ENCODE results near the gene FNTB.

Gene FNTB

GRCh38 chr14:64970041-64970440 lies 16.7 kb upstream of the FNTB start:
- Histone ChIP-seq H3K27me3 (ENCODE audit: insufficient read depth, low read length, poor library complexity) (no peaks in the 10 kb centered on the region), H3K4me3 (ENCODE audit: low read length) (no peak overlapping the region), H3K23ac (ENCODE audit: low read length) (no peak overlapping the region), H4K5ac (ENCODE audit: low read length) (no peak overlapping the region), H3K18ac (ENCODE audit: low read length) (peak overlapping the region; percentile 40), H3K27ac (ENCODE audit: low read depth, low read length) (no peak overlapping the region), H3K79me2 (ENCODE audit: control insufficient read depth, insufficient read depth, low read length) (peaks cover 50% of the 10 kb centered on the region), H3K9ac (ENCODE audit: low read length) (peak overlapping the region; percentile 78), H3K4me2 (ENCODE audit: low read length) (peak overlapping the region; percentile 15), H2BK5ac (ENCODE audit: low read length) (no peak overlapping the region), H3K79me1 (ENCODE audit: low read length) (peaks cover 23% of the 10 kb centered on the region), H2BK15ac (replicated peaks; ENCODE audit: low read depth) (no peak overlapping the region), H2BK120ac (ENCODE audit: low read depth, low read length) (no peak overlapping the region), H2AK5ac (ENCODE audit: low read length) (peak overlapping the region; percentile 69), H3K56ac (ENCODE audit: low read length) (peak overlapping the region; percentile 78), H4K8ac (ENCODE audit: low read depth, low read length) (no peak overlapping the region), H3K4ac (ENCODE audit: low read depth, low read length) (no peak overlapping the region), H3K4me1 (ENCODE audit: control insufficient read depth, low read depth, low read length) (peaks cover 24% of the 10 kb centered on the region), H3K36me3 (ENCODE audit: control insufficient read depth, insufficient read depth, low read length) (no peaks in the 10 kb centered on the region)
- no CpG with 5 or more reads among the region's 3 CpGs for WGBS (ENCODE audit: extremely low coverage, insufficient coverage, low lambda C conversion rate)
- no peak for DNase-seq

GRCh38 chr14:64970776-64971477 lies 15.8 kb upstream of the FNTB start:
- Histone ChIP-seq H4K5ac (ENCODE audit: low read length) (no peak overlapping the region), H3K79me1 (ENCODE audit: low read length) (peaks cover 20% of the 10 kb centered on the region), H3K4me2 (ENCODE audit: low read length) (peak overlapping the region; percentile 46), H3K36me3 (ENCODE audit: control insufficient read depth, insufficient read depth, low read length) (no peaks in the 10 kb centered on the region), H3K4me3 (ENCODE audit: low read length) (peak overlapping the region; percentile 61), H3K79me2 (ENCODE audit: control insufficient read depth, insufficient read depth, low read length) (peaks cover 44% of the 10 kb centered on the region), H3K23ac (ENCODE audit: low read length) (peak overlapping the region; percentile 39), H3K9ac (ENCODE audit: low read length) (peak overlapping the region; percentile 78), H3K56ac (ENCODE audit: low read length) (peak overlapping the region; percentile 88), H3K27ac (ENCODE audit: low read depth, low read length) (peak overlapping the region; percentile 19), H2BK5ac (ENCODE audit: low read length) (no peak overlapping the region), H4K8ac (ENCODE audit: low read depth, low read length) (no peak overlapping the region), H3K27me3 (ENCODE audit: insufficient read depth, low read length, poor library complexity) (no peaks in the 10 kb centered on the region), H2BK120ac (ENCODE audit: low read depth, low read length) (no peak overlapping the region), H3K18ac (ENCODE audit: low read length) (peak overlapping the region; percentile 93), H2AK5ac (ENCODE audit: low read length) (no peak overlapping the region), H2BK15ac (replicated peaks; ENCODE audit: low read depth) (no peak overlapping the region), H3K4me1 (ENCODE audit: control insufficient read depth, low read depth, low read length) (peaks cover 24% of the 10 kb centered on the region), H3K4ac (ENCODE audit: low read depth, low read length) (peak overlapping the region; percentile 17)
- WGBS (ENCODE audit: extremely low coverage, insufficient coverage, low lambda C conversion rate): no CpG with 5 or more reads among the region's 8 CpGs
- DNase-seq: peak; percentile 82

GRCh38 chr14:64971491-64971942 lies 15.2 kb upstream of the FNTB start:
- Histone ChIP-seq H3K36me3 (ENCODE audit: control insufficient read depth, insufficient read depth, low read length) (no peaks in the 10 kb centered on the region), H2BK15ac (replicated peaks; ENCODE audit: low read depth) (no peak overlapping the region), H3K27me3 (ENCODE audit: insufficient read depth, low read length, poor library complexity) (no peaks in the 10 kb centered on the region), H2AK5ac (ENCODE audit: low read length) (no peak overlapping the region), H3K18ac (ENCODE audit: low read length) (peak overlapping the region; percentile 93), H4K8ac (ENCODE audit: low read depth, low read length) (no peak overlapping the region), H3K4me1 (ENCODE audit: control insufficient read depth, low read depth, low read length) (peaks cover 24% of the 10 kb centered on the region), H3K9ac (ENCODE audit: low read length) (peak overlapping the region; percentile 78), H3K79me2 (ENCODE audit: control insufficient read depth, insufficient read depth, low read length) (peaks cover 40% of the 10 kb centered on the region), H3K4me3 (ENCODE audit: low read length) (peak overlapping the region; percentile 61), H3K79me1 (ENCODE audit: low read length) (peaks cover 20% of the 10 kb centered on the region), H2BK120ac (ENCODE audit: low read depth, low read length) (peak overlapping the region; percentile 78), H4K5ac (ENCODE audit: low read length) (no peak overlapping the region), H3K23ac (ENCODE audit: low read length) (peak overlapping the region; percentile 39), H2BK5ac (ENCODE audit: low read length) (peak overlapping the region; percentile 12), H3K27ac (ENCODE audit: low read depth, low read length) (peak overlapping the region; percentile 19), H3K4me2 (ENCODE audit: low read length) (peak overlapping the region; percentile 46), H3K56ac (ENCODE audit: low read length) (peak overlapping the region; percentile 88), H3K4ac (ENCODE audit: low read depth, low read length) (peak overlapping the region; percentile 92)
- no peak for DNase-seq
- no CpG with 5 or more reads among the region's 31 CpGs for WGBS (ENCODE audit: extremely low coverage, insufficient coverage, low lambda C conversion rate)

GRCh38 chr14:64971943-64972791 lies 14.5 kb upstream of the FNTB start, which contains the start of gene RAB15:
TSS of gene RAB15 (minus strand) at chr14:64972336. CDS start at chr14:64972076, 260 bp downstream.
- Histone ChIP-seq H3K4me3 (ENCODE audit: low read length) (peak within 1 kb of the TSS; percentile 61), H3K79me1 (ENCODE audit: low read length) (peaks cover 13% of the 10 kb centered on the region), H3K36me3 (ENCODE audit: control insufficient read depth, insufficient read depth, low read length) (no peaks in the 10 kb centered on the region), H3K27ac (ENCODE audit: low read depth, low read length) (peak within 1 kb of the TSS; percentile 74), H3K4me1 (ENCODE audit: control insufficient read depth, low read depth, low read length) (peaks cover 22% of the 10 kb centered on the region), H3K9ac (ENCODE audit: low read length) (peak within 1 kb of the TSS; percentile 82), H3K27me3 (ENCODE audit: insufficient read depth, low read length, poor library complexity) (no peaks in the 10 kb centered on the region), H3K18ac (ENCODE audit: low read length) (peak within 1 kb of the TSS; percentile 93), H2AK5ac (ENCODE audit: low read length) (no peak within 1 kb of the TSS), H2BK120ac (ENCODE audit: low read depth, low read length) (peak within 1 kb of the TSS; percentile 78), H2BK5ac (ENCODE audit: low read length) (peak within 1 kb of the TSS; percentile 77), H3K4ac (ENCODE audit: low read depth, low read length) (peak within 1 kb of the TSS; percentile 92), H2BK15ac (replicated peaks; ENCODE audit: low read depth) (peak within 1 kb of the TSS; percentile 15), H4K5ac (ENCODE audit: low read length) (no peak within 1 kb of the TSS), H3K79me2 (ENCODE audit: control insufficient read depth, insufficient read depth, low read length) (peaks cover 34% of the 10 kb centered on the region), H4K8ac (ENCODE audit: low read depth, low read length) (peak within 1 kb of the TSS; percentile 77), H3K56ac (ENCODE audit: low read length) (peak within 1 kb of the TSS; percentile 88), H3K23ac (ENCODE audit: low read length) (peak within 1 kb of the TSS; percentile 89), H3K4me2 (ENCODE audit: low read length) (peak within 1 kb of the TSS; percentile 81)
- no CpG with 5 or more reads among the region's 96 CpGs for WGBS (ENCODE audit: extremely low coverage, insufficient coverage, low lambda C conversion rate)
- no peak for DNase-seq

GRCh38 chr14:64973026-64973442 lies 13.7 kb upstream of the FNTB start:
- no peak overlapping the region for H3K4me2 ChIP-seq (ENCODE audit: low read length)
- no peak overlapping the region for H3K4ac ChIP-seq (ENCODE audit: low read depth, low read length)
- no peak overlapping the region for H2AK5ac ChIP-seq (ENCODE audit: low read length)
- H3K56ac ChIP-seq (ENCODE audit: low read length): peak overlapping the region; percentile 88
- no CpG with 5 or more reads among the region's 8 CpGs for WGBS (ENCODE audit: extremely low coverage, insufficient coverage, low lambda C conversion rate)
- H2BK120ac ChIP-seq (ENCODE audit: low read depth, low read length): no peak overlapping the region
- peak overlapping the region; percentile 82 for H3K9ac ChIP-seq (ENCODE audit: low read length)
- H3K23ac ChIP-seq (ENCODE audit: low read length): no peak overlapping the region
- H4K8ac ChIP-seq (ENCODE audit: low read depth, low read length): no peak overlapping the region
- H4K5ac ChIP-seq (ENCODE audit: low read length): no peak overlapping the region
- H3K18ac ChIP-seq (ENCODE audit: low read length): peak overlapping the region; percentile 93
- H3K4me1 ChIP-seq (ENCODE audit: control insufficient read depth, low read depth, low read length): peaks cover 22% of the 10 kb centered on the region
- no peak overlapping the region for H3K4me3 ChIP-seq (ENCODE audit: low read length)
- H2BK15ac ChIP-seq (replicated peaks; ENCODE audit: low read depth): no peak overlapping the region
- DNase-seq: no peak
- H2BK5ac ChIP-seq (ENCODE audit: low read length): no peak overlapping the region
- peaks cover 28% of the 10 kb centered on the region for H3K79me2 ChIP-seq (ENCODE audit: control insufficient read depth, insufficient read depth, low read length)
- no peaks in the 10 kb centered on the region for H3K27me3 ChIP-seq (ENCODE audit: insufficient read depth, low read length, poor library complexity)
- no peaks in the 10 kb centered on the region for H3K36me3 ChIP-seq (ENCODE audit: control insufficient read depth, insufficient read depth, low read length)
- H3K27ac ChIP-seq (ENCODE audit: low read depth, low read length): no peak overlapping the region
- peaks cover 11% of the 10 kb centered on the region for H3K79me1 ChIP-seq (ENCODE audit: low read length)

Data from mesendoderm (in vitro differentiated cells).